Measurements from ENCODE around the gene VIT.

The VIT gene

DNA sequence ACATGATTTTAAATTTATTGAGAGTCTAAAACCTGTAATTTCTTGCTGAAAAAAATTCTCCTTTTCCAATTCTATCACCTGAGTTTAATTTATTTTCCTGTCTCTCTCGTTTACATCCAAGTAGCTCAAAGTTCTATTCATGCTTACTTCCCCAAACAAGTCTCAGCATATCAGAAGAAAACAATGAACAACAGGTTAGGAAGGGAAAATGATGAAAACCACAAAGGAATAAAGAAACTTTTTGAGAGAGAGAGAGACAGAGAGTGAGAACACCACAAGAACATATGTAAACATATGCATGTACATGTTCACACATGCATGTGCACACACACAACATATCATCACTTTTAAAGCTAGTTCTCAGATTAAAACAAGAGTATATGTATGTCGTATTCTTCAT is 157.7 kb downstream of the VIT start:
- FAIRE-seq (no peak), DNase-seq (ENCODE audit: low spot score) (no peak)

DNA sequence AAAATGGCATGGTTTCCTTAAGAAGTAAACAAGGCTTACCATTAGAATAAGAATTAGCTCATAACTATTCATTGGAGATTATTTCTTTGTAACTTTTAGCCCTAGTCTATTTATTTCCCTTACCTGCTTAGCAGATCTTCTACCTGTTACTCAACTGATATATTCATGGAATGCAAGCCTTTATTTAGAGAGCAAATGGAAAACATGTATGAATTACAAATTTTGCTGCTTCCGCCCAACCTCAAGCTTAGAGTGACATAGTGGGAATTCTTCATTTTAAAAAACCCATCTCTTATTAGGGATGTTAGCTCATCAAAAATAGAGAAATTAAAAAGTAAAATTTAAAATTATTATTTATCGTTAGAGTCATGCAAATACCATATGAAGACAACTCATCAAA is 158.9 kb downstream of the VIT start:
- no peak for DNase-seq (ENCODE audit: low spot score)
- peak; percentile 7 for FAIRE-seq

DNA sequence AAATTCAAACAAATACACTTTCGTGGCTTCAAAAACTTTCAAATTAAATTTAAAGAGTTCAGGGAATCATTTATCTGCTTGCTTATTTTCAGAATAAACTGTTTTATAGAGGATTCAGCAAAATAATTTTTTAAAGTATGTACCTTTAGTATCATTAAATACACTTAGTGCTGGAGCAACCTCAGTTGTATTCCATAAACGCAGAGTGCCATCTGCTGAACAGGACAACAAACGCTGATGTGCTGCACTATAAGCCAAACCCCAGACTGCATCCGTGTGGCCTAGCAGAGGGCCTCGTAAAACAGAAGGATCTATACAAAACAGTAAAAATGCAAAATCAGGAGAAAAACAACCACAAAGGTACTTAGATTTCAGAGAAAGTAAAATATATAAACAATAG is 161.2 kb downstream of the VIT start:
- DNase-seq (ENCODE audit: low spot score): no peak
- no peak for FAIRE-seq

DNA sequence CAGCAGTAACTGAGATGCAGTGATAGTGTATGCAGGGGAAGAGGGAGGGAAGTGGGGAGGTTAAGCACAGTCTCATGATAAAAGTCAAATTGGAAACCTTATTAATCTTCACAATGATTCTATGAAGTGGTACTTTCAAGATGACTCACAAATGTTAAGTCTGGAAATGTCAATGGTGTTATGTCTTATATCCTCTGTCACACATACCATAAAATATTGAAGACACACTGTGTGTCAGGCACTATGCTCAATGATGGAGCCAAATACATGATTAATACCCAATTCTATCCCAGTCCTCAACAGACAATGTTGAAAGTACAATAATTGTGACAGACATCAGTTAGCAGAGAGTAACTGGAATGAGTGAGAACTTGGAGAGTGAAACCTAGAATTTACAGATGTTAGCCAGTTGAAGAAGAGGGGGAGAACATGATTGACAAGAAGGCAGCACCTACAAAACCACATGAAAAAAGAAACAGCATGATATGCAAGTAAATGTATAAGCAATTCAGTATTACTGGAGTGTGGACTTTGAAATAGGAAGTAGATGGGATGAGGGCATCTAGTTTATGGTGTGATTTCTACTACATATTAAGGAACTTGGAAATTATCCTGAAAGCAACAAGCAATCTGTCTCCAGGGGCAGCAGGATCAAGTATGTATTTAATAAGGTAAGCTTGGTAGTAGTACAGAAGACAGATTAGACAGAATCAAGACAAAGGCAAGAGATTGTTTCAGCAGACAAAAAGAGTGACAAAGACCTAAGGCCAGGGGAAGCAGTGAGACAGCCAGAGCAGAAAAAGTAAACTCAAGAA is 162.3 kb downstream of the VIT start:
- FAIRE-seq: no peak
- no peak for DNase-seq (ENCODE audit: low spot score)

DNA sequence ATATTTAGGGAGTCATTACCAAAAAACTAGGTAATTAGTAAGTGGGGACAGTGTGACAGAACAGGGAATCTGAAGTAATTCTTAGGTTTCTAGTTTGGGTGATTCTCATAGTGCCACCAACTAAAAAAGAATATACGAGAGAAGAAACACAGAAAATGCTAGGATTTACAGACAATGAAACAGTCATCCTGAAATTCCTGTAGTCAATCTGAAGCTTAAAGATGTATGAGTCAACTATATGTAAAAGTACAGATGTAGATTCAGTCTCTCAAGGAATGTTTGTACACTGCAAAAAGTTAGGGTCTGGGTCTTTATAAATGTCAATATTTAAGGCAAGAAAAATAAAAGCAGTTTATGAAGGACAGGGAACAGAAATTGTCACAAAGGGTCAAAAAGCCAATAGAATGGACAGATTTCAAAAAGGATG is 162.9 kb downstream of the VIT start:
- FAIRE-seq (no peak), DNase-seq (ENCODE audit: low spot score) (no peak)

DNA sequence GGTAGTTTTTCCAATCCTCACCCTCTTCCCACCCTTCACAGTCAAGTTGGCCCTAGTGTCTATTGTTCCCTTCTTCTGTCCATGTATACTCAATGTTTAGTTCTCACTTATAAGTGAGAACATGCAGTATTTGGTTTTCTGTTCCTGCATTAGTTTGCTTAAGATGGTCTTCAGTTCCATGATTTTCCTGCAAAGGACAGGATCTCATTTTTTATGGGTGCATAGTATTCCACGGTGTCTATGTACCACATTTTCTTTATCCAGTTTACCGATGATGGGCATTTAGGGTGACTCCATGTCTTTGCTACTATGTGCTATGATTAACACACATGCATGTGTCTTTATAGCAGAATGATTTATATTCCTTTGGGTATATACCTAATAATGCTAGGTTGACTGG is 165.4 kb downstream of the VIT start:
- DNase-seq (ENCODE audit: low spot score): no peak
- no peak for FAIRE-seq

Measured in RCC 7860 (cell line).